ENCODE results near the gene FOXB2.
"Not testable (repeated sequence)": the region's sequence is repeated elsewhere in the genome, so short reads cannot be mapped to it uniquely, and the experiment has no call there.

The FOXB2 gene

GRCh38 chr9:77016526-77017504, 2.6 kb upstream of the FOXB2 start:
- DNase-seq, result no peak

GRCh38 chr9:77017505-77017894, 2.0 kb upstream of the FOXB2 start:
- no peak for DNase-seq

GRCh38 chr9:77018058-77018968, 1.1 kb upstream of the FOXB2 start:
- DNase-seq, result no peak

- no peak for DNase-seq
Measured at GRCh38 chr9:77018969-77019235, 553 bp upstream of the FOXB2 start.

- no peak for DNase-seq
Measured at GRCh38 chr9:77019926-77020412, 514 bp downstream of the FOXB2 start.

GRCh38 chr9:77020413-77021290, 1.2 kb downstream of the FOXB2 start:
- no peak for DNase-seq

GRCh38 chr9:77021291-77021894, 1.9 kb downstream of the FOXB2 start:
- DNase-seq, result no peak

- DNase-seq, result no peak
Measured at GRCh38 chr9:77021922-77022782, 2.7 kb downstream of the FOXB2 start.

GRCh38 chr9:77022783-77023440, 3.5 kb downstream of the FOXB2 start:
- DNase-seq, result no peak

- DNase-seq, result no peak
Measured at GRCh38 chr9:77023726-77024125, 4.3 kb downstream of the FOXB2 start.

- no peak for DNase-seq
Measured at GRCh38 chr9:77024776-77025545, 5.5 kb downstream of the FOXB2 start.

GRCh38 chr9:77028478-77028877, 9.0 kb downstream of the FOXB2 start:
- DNase-seq, result no peak

- no peak for DNase-seq
Measured at GRCh38 chr9:77030045-77030444, 10.6 kb downstream of the FOXB2 start.

GRCh38 chr9:77038281-77039036, 19.0 kb downstream of the FOXB2 start:
- DNase-seq, result no peak

GRCh38 chr9:77040340-77040739, 20.9 kb downstream of the FOXB2 start:
- DNase-seq, result no peak

GRCh38 chr9:77043743-77044142, 24.3 kb downstream of the FOXB2 start:
- not testable (repeated sequence) for DNase-seq

GRCh38 chr9:77060681-77061080, 41.2 kb downstream of the FOXB2 start:
- DNase-seq, result not testable (repeated sequence)

GRCh38 chr9:77063645-77064285, 44.3 kb downstream of the FOXB2 start:
- DNase-seq, result no peak

- DNase-seq, result no peak
Measured at GRCh38 chr9:77066388-77066787, 46.9 kb downstream of the FOXB2 start.

Data from NCI-H524 treated with DMSO at 0.1 percent for 48 hours (cell line).